GM12801 (cell line): Measurements from ENCODE around the gene ELP2.

Experiments used
- TF ChIP-seq, protein P1 (sequence below): IDR thresholded peaks from one replicate; pipeline ENCODE4 v1.5.1; 2011; ENCODE audit warnings: control low read depth; ENCODE audit not compliant: insufficient read length; ENCODE audit errors: extremely low read depth

Gene ELP2

DNA sequence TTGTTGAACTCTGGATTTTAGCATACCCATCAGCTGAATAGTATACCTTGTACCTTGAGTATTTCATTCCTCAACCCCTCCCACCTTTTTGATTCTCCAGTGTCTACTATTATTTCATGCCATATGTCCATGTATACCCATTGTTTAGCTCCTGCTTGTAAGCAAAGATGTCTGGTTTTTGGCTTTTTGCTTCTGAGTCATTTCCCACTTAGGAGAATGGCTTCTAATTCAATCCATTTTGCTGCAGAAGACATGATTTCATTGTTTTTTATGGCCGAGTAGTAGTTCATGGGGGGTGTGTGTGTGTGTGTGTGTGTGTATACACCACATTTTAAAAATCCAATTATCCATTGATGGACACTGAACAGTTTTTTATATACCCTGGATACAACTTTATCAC, 33.3 kb downstream of the ELP2 start:
- TF ChIP-seq, protein P1, sequence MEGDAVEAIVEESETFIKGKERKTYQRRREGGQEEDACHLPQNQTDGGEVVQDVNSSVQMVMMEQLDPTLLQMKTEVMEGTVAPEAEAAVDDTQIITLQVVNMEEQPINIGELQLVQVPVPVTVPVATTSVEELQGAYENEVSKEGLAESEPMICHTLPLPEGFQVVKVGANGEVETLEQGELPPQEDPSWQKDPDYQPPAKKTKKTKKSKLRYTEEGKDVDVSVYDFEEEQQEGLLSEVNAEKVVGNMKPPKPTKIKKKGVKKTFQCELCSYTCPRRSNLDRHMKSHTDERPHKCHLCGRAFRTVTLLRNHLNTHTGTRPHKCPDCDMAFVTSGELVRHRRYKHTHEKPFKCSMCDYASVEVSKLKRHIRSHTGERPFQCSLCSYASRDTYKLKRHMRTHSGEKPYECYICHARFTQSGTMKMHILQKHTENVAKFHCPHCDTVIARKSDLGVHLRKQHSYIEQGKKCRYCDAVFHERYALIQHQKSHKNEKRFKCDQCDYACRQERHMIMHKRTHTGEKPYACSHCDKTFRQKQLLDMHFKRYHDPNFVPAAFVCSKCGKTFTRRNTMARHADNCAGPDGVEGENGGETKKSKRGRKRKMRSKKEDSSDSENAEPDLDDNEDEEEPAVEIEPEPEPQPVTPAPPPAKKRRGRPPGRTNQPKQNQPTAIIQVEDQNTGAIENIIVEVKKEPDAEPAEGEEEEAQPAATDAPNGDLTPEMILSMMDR = no peak

DNA sequence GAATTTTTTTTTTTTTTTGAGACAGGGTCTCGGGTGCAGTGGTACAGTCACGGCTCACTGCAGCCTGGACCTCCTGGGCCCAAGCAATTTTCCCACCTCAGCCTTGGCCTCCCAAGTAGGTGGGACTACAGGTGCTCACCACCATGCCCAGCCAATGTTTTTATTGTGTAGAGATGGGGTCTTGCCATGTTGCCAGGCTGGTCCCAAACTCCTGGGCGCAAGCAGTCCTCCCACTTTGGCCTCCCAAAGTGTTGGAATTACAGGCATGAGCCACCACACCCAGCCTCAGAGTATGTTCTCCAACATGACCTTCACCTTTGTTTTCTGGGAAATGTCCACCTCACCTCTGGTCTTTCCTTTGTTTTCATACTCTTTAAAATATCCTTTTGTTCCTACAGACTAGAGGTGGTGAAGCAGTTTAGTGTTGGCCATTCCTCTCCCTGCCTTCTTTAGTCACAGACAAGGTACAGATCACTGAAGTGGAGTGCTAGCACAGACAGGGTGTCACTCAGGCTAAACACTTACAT, 38.1 kb downstream of the ELP2 start:
- TF ChIP-seq, protein P1 = no peak

DNA sequence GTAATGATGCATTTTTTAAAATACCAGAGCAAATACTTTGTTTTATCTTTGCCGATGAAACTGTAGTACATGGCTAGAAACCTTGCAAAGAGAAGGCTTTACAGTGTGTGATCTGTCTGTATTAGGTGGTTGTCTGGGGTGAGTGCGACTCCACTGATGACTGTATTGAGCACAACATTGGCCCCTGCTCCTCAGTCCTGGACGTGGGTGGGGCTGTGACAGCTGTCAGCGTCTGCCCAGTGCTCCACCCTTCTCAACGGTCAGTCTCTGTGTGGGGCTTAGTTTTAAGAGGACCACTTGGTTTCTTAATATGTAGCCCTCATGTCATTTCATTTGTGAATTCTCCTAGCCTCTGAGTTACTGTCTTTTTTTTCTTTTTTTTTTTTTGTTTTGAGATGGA, 40.2 kb downstream of the ELP2 start:
- TF ChIP-seq, protein P1 = no peak

DNA sequence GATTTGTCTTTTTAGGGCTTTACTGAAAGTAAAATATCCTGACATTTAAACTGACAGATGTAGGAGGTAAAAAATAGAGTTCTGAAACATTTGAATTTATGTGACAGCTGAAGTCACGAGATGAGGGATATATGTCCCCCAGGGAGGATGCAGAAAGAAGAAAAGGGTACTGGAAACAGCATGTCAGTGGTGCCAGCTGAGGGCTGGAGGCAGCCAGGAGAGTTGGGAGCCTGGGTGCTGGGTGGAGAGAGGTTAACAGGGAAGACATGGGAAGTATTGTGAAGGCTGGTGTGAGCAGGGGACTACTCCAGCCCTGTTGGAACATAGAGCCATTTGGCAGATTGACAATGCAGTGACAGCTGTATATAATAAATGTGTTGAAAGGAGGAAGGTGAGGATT, 45.8 kb downstream of the ELP2 start:
- TF ChIP-seq, protein P1 = no peak

DNA sequence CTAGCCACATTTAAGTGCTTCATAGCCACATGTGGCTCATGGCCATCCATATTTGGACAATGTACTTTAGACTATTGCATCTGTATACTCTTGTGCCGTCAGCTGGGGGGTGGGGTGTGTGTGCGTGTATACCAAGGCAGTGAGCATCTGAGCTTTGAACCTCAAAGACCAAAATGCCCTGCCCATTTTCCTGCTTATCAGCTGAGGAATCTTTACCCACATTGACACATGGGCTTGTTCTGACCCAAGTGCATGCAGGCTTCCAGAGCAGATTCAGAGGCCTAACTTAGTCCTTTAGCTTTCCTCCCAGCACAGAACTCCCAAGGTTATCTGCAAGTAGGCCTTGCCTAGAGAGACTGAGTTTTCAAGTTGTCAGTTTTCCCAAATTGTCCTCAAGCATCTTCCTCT, 46.5 kb downstream of the ELP2 start:
- TF ChIP-seq, protein P1 = no peak

DNA sequence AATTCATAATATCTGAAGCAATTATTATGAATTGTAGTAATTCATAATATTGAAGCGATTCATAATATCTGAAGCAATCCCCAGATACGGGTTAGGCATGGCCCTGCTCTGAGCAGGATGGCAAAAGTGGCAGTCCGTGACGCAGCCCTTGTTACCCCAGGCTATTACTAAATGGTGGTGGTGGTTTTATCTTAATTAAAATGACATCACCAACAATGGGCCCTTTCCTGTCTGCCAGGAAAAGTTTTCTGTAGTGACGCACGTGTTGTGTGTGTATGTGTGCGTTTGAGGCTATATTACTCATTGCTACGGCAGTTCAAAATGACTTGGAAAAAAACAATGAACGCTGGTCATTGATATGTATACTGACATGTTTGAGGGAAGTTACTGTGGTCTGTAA, 47.0 kb downstream of the ELP2 start:
- TF ChIP-seq, protein P1 = no peak

DNA sequence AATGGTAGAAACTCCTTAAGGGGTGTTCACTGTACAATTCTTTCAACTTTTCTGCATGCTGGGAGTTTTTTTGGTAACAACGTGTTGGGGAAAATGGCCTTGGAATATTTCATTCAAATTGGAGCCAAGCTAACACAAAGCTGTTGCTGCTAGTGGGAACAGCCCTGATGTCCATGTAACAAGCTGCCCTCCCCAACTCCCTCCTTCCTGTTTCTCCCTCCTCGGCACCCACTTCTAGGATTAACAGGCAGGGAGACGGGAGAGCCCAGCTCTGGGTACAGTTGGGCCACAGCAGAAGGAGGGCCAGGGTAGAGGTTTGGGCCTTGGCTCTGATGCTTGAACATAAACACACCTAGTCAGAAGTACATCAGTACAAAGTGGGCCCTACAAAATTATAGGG, 48.2 kb downstream of the ELP2 start:
- TF ChIP-seq, protein P1 = no peak
